ENCODE data around the gene PYGB.

Gene PYGB

DNA sequence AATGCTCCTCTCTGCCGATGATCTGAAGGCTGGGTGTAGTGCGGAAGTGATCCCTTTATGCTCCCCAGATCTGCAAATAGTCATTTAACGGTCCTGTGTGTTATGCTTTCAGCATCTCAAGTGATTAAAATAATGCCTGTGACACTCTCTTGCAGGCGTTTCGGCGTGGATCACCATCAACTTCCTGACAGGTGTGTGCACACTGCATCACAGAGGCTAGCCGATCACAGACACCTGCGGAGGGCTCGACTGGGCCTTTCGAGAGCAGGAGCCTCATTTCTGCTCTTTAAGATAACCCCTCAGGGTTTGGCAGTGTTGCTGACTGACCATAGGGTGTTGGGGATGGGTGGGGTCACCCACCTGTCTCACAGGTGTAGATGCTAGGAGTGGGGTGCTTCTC, 32.4 kb upstream of the PYGB start:
- DNase-seq (ENCODE audit: low read depth in 4 of 4, low spot score in 1 of 4): no peak

DNA sequence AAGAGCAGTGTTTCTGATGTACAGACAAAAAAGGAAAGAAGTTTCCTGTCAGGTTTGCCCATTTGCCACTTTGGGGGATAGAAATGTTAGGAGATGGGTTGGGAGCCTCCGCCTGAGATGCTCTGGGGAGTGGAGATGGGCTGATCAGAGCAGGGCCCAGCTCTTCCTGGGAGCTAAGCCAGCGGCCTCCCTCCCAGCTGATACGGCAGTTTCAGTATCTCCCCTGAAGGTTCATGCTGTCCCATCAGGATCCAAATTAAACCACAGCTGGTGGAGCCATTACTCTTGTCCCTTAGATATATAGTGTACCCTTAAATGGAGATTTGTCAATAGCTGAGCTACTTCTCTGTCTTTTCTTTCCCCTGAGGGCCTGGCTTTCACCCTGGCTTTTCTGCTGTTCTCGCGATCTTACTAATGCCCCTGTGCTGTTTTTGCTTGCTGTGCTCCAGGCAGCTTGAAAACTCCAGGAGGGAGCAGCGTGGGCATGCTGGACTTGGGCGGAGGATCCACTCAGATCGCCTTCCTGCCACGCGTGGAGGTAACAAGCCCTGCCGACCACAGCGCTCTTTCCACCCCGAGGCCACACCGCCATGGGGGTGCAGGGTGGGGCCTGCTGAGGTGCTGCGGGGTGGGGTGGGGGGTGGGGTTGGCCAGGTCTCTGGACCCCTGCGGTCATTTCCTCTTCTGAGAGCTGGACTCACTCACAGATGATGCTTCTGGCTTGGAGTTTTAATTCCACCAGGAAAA, 31.5 kb upstream of the PYGB start:
- no peak for DNase-seq (ENCODE audit: low read depth in 4 of 4, low spot score in 1 of 4)

DNA sequence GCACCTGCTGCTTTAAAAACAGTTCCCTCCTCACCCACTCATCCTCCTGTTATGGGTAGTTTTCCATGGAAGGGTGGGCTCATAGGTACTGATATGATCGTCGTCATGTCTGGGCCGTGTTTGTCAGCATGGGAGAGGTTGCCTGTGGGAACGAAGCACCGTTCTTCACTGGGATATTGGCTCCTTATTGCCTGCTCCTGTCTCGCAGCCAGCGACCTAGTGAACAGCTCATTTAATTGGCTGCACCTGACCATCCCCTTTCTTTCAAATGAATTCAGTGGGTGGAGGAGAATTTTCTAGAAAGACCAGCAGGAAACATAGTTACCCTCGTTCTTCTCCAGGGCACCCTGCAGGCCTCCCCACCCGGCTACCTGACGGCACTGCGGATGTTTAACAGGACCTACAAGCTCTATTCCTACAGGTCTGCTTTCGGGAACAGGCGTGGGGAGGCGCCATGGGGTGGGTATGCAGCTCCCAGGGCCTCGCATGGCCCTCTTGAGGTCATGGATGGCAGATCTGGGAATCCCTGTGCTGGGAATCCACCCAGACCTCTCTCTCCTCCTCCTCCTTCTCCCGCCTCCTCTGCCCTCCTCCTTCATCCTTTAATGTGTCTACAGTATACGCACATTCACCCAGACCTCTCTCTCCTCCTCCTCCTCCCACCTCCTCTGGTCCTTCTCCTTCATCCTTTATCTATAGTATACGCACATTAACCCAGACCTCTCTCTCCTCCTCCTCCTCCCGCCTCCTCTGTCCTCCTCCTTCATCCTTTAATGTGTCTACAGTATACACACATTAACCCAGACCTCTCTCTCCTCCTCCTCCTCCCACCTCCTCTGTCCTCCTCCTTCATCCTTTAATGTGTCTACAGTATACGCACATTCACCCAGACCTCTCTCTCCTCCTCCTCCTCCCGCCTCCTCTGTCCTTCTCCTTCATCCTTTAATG, 30.4 kb upstream of the PYGB start:
- no peak for DNase-seq (ENCODE audit: low read depth in 4 of 4, low spot score in 1 of 4)

DNA sequence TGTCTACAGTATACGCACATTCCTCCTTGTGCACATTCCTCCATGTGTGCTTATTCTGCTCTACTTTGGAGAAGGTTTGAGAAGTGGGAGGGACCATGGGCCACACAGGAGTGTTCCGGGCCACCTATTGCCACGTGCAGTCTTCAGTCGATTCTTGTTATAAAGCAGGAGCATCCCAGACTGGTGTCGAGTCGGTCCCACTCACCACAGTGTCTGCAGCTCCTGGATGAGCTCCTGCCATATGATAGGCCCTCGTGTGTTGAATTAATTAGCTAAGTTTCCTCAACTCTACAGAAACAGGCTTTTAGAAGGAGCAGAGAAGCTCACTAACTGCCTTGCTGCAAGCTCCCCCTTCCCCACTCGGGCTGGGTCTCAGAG, 29.8 kb upstream of the PYGB start:
- no peak for DNase-seq (ENCODE audit: low read depth in 4 of 4, low spot score in 1 of 4)

DNA sequence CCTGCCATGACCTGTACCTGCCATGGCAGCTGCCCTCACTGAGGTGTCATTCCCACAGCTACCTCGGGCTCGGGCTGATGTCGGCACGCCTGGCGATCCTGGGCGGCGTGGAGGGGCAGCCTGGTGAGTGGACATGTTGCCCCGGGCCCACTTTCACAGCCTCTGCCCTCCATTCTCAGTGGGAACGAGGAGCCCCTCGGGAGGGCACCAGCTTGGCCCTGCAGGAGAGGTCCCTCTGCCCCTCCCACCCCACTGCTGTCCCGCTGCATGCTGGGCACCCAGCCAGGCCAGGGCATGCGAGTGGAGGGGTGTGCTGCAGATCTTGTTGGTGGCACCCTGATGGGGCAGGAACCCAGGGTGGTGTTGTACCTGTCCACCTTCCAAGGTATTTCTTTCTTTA, 29.4 kb upstream of the PYGB start:
- no peak for DNase-seq (ENCODE audit: low read depth in 4 of 4, low spot score in 1 of 4)

DNA sequence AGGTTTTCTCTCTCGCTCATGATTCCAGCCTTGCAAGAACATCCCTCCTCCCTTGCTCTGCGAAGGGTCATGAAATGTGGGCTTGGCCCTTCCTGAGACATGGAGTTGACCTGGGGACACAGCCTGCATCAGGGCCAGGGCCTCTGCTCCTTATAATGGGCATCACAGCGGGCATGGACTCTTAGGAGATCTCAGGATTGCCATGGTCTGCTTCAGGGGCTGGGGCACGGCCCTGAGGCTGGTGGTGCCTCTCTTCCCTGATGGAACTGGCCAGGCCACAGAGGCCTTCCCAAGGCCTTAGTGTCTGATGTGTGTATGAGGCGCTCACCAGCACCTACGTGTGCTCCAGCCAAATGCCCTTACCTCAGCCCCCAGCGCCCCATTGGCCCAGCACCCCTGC, 28.5 kb upstream of the PYGB start:
- no peak for DNase-seq (ENCODE audit: low read depth in 4 of 4, low spot score in 1 of 4)

DNA sequence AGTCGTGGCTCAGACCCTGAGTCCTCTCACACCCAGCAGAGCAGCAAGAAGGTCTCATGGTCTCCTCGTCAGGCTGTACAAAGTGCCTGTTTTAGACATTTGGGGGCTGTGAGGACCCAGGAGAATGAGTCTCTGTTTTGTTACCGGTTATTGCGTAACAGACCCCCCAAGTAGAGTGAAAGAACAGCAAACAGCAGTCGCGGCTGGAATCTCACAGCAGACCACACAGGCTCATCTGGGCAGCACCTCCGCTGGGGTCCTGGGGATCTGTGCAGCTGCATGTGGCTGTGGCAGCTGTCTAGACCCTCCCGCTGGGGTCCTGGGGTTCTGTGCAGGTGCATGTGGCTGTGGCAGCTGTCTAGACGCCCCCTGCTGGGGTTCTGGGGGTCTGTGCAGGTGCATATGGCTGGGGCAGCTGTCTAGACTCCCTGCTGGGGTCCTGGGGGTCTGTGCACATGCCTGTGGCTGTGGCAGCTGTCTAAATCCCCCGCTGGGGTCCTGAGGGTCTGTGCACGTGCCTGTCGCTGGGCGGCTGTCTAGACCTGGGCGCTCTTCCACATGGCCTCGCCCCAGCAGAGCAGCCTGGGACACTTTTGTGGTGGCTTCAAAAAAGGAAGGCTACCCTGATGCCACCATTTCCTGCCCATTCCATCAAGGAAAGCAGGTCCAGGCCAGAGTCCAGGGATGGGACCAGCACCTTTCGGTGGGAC, 27.7 kb upstream of the PYGB start:
- no peak for DNase-seq (ENCODE audit: low read depth in 4 of 4, low spot score in 1 of 4)

DNA sequence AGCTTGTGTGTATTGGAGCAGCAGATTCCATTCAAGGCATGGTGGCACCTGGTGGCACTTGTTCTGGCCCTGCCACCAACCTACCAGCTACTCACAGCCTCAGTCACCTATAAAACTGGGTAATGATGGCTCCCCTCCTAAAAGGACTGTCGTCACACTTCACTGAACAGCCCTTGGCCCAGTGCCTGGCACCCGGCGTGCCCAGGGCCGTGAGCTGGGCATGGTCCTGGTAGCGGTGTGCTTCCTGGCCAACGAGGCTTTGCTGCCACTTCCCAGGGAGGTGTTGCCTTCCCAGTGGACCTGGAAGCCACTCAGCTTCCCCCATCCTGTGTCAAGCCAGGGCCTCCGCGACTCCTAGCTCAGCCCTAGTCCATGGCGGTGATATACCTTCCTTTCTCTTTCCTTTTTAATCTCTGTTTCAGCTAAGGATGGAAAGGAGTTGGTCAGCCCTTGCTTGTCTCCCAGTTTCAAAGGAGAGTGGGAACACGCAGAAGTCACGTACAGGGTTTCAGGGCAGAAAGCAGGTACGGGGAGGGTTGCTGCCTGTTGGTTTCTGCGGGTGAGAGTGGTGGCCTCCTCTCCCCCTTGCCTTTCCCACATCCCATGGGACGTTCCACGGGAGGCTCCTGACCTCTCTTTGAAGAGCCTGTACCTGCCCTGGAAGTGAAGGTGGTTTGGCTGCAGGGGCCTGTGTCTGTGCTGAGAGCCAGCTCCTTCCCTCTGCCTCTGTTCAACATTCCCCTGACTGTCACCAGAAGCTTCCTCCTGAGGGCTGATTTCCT, 26.9 kb upstream of the PYGB start:
- DNase-seq (ENCODE audit: low read depth in 4 of 4, low spot score in 1 of 4): no peak

DNA sequence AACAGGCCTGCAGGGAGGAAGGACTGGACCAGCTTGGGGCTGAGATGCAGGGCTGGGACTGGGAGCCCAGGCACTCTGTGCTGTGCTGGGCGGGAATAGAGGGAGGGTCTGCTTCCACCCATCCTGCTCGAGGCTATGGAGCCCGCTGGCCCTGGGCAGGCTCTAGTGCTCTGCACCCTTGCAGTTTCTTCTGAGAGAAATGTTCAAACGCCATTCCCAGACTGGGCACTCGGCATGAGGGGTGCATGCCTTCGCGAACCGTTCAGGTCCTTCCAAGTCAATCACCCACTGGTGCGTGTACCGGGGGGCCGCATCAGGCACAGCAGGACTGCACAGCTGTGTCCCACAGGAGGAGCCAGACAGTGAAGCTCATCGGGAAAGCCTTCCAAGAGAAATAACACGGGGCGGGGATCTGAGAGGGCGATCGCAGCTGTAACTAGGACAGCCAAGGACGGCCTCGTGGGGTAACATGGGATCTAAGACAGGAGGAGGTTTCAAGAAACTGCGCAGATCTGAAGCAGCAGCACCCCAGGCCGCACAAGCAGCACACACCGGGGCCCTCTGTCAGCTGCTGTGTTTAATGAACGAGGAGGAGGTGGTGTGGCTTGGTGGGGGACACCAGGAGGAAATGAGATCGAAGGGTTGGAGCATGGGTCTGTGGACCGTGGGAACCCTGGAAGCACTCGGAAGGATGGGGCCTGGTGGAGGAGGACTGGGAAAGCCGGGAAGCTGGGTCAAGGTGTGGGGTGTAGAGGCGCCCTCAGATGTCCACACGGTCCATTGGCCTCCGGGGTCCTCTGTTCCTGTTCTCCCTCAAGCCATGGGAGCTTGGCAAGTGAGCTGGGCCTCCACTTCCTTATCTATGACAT, 26.1 kb upstream of the PYGB start:
- no peak for DNase-seq (ENCODE audit: low read depth in 4 of 4, low spot score in 1 of 4)

DNA sequence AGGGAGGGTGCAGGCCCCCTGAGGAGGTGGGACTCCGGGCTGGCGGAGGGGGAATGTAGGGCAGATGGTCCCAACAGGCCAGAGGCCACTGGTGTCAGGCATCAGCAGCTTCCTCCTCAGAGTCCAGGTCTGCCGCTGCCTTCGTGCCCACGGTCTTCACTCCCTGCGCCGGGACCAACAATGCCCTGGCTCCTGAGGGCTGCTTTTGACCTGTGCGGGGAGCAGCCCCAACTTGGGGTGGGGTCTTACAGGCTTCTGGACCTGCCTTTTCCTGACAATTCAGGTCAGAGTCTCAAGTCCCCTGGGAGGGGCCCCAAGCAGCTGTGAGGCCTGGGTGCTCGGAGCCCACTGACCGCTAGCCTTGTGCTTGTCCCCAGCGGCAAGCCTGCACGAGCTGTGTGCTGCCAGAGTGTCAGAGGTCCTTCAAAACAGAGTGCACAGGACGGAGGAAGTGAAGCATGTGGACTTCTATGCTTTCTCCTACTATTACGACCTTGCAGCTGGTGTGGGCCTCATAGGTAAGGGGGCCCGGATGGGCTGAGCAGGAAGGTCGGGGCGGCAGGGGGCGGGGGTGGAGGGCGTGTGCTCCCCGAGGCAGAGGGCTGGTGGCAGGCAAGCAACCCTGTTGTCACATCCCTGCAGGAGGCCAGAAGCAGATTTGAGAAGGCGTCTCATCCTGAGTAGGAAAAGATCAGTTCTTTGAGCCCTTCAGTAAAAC, 25.3 kb upstream of the PYGB start:
- no peak for DNase-seq (ENCODE audit: low read depth in 4 of 4, low spot score in 1 of 4)

DNA sequence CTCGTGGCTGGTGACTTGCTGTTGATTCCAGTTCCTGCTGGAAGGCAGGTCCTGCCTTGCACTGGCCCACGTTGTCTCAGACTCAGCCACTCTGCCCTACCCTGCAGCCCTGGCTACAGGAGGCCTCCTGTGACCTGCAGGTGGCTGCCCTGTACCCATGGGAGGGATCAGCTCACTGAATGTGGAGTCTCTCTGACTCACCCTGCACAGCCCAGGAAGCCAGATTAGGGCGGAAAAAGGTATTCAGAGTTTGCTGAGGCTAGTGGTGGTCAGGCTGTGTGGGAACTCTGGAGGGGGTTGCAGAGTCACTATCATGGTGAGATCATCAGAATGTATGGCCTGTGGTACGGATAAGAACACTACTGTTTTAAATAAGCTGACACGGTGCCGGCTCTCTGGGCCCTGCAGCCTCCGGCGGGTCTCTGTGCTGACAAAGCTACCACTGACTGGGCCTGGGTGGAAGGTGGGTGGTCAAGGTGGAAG, 24.7 kb upstream of the PYGB start:
- DNase-seq (ENCODE audit: low read depth in 4 of 4, low spot score in 1 of 4): no peak

DNA sequence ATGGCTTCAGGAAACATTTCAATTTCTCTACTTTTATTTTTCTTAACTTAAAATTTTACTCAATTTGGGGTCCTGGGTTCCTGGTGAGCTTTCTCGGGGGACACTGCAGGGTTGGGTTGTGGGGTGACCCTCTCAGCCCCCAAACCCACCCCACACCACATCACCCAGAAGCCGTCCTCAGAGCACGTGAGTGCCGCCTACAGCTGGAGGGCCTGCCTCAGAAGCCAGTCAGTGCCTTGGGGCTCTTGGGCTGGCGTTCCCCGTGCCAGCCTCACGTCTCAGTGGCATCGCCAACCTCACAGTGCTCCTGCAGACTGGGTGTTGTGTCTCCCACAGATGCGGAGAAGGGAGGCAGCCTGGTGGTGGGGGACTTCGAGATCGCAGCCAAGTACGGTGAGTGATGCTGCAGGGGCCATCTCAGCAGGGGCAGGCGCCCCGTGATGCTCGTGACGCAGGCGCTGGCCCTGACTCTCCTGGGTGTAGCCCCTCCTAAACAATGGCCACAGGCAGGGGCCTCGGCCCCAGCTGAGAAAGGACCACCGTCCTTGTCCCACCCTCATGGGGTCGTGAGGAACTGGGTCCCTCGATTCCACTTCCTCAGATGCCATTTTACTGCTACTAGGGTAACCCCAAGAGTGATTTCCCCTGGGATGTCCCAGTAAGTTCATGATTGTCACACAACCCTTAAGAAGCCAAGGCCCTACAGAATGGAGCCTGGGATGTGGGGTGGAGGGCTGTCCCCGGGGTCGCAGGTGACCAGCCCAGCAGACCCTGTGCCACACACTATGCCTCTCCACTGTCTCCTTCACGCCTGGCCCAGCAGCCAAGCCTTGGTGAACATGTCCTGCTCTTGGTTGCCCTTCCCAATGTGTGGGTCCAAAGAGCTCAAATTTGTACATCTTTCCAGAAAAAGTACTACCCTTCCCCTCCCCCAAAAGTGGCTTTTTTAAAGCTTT, 23.8 kb upstream of the PYGB start:
- DNase-seq (ENCODE audit: low read depth in 4 of 4, low spot score in 1 of 4): no peak

DNA sequence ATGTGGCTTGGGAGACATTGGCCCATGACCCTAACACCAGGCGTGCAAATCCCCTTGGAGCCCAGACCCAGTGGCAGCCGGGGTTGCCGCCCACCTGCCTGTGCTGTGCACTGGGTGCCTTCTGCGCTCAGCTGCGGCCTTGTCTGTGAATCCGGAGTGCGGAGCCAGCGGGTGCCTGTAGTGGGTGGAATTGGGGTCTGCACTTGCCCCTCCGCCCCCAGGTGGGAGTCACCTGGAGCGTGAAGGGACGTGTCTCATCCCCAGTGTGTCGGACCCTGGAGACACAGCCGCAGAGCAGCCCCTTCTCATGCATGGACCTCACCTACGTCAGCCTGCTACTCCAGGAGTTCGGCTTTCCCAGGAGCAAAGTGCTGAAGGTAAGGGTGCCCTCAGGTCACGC, 22.9 kb upstream of the PYGB start:
- DNase-seq (ENCODE audit: low read depth in 4 of 4, low spot score in 1 of 4): no peak

DNA sequence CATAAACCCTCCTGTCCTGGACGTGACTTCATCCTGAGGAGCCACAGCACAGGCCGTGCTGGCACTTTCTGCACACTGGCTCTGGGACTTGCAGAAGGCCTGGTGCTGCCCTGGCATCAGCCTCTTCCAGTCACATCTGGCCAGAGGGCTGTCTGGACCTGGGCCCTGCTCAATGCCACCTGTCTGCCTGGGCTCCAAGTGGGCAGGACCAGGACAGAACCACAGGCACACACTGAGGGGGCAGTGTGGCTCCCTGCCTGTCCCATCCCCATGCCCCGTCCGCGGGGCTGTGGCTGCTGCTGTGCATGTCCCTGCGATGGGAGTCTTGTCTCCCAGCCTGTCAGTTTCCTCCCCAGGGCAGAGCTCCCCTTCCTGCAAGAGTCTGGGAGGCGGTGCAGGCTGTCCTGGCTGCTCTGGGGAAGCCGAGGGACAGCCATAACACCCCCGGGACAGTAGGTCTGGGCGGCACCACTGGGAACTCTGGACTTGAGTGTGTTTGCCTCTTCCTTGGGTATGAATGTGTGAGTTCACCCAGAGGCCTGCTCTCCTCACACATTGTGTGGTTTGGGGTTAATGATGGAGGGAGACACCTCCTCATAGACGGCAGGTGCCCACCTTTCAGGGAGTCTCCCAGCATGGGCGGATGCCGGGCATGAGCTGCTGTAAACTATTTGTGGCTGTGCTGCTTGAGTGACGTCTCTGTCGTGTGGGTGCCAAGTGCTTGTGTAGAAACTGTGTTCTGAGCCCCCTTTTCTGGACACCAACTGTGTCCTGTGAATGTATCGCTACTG, 22.0 kb upstream of the PYGB start:
- no peak for DNase-seq (ENCODE audit: low read depth in 4 of 4, low spot score in 1 of 4)

DNA sequence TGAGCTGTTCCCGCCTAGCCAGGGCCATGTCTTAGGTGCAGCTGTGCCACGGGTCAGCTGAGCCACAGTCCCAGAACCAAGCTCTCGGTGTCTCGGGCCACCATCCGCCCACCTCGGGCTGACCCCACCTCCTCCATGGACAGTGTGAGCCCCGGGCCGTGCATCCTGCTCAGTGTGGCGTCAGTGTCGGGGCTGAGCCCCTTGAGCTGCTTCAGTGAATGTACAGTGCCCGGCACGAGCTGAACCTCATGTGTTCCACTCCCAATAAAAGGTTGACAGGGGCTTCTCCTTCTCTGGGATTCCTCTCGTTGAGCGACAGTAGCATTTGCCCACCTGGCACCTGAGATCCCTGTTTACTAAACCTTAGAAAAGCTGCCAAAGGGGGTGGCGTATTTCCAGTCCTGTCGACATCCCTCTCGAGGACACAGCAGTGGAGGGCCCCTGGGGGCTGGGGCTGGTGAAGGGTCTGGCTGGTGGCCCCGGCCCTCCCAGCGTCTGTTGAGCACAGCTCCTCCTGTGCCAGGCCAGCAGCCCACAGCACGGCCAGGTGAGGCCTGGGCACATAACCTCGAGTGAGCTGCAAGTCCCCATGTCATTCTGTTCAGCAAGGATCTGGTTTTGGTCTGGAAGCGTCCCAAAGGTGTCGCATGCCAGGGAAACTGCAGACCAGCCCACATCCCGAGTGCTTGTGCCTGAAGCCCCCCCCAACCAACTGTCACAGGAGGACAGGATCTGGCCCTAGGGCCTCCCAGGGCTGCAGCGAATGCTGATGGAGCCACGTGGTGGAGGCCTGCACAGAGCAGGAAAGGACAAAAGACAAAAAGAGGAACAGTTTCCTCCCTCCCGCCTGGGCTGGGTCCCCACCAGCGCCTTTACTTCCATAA, 21.2 kb upstream of the PYGB start:
- DNase-seq (ENCODE audit: low read depth in 4 of 4, low spot score in 1 of 4): no peak

DNA sequence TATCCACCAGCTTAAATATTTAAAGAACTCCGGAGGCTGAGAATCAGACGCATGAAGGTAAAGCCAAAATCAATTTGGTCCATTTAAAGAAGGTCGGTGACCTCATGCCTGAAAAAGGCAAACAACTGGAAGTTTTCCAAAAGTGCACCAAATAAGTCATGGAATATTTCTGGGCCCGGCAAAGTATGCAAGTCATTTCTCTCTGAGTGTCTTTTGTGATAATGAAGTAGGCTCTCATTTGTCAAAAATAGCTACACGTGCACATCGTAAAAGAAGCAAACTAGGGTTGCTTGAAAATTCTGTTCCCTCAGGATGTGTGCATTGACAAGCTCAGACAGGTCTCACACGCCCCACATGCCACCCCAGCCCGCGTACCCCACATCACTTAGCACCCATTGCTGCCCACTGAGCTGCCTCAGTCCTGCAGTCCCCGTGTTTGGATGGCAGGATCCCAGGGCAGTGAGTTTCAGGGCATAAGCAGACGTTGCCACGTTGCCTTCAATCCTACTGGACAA, 20.5 kb upstream of the PYGB start:
- DNase-seq (ENCODE audit: low read depth in 4 of 4, low spot score in 1 of 4): no peak
